Activated T-helper 17 cell treated with anti-CD3 and anti-CD28 coated beads, Interleukin-2, amount 50 U/mL, for 72 hours (primary cell): ENCODE measurements around the gene COL10A1. TPM values are rescaled to one million over a fixed set of nuclear protein-coding genes. Genes with fewer than 3 reads are reported as not detected.

ENCODE experiments used
- ATAC-seq: fragments of 150-1000 bp; cut with Tn5 transposase; replicated peaks from 2 replicates; pipeline ENCODE4 v1.10.0; 2021; ENCODE audit warnings: mild to moderate bottlenecking, moderate library complexity
- H3K27ac Mint-ChIP-seq: one replicate; pipeline ENCODE4 v1.8.0; 2022; ENCODE audit warnings: mixed read lengths
- H3K27me3 Mint-ChIP-seq: one replicate; pipeline ENCODE4 v1.8.0; 2022; ENCODE audit warnings: mixed read lengths
- H3K36me3 Mint-ChIP-seq: one replicate; pipeline ENCODE4 v1.8.0; 2022; ENCODE audit warnings: low read depth, mild to moderate bottlenecking, mixed read lengths
- H3K4me1 Mint-ChIP-seq: one replicate; pipeline ENCODE4 v1.8.0; 2022; ENCODE audit warnings: mixed read lengths
- H3K4me3 Mint-ChIP-seq: one replicate; pipeline ENCODE4 v1.8.0; 2022; ENCODE audit warnings: mild to moderate bottlenecking, mixed read lengths
- H3K9me3 Mint-ChIP-seq: one replicate; pipeline ENCODE4 v1.8.0; 2022; ENCODE audit warnings: mixed read lengths
- total RNA-seq, 2 donors: library from RNA; stranded (reverse); gene quantifications; one replicate each; pipeline ENCODE4 v1.2.3, GENCODE V29; 2022

The COL10A1 gene
- total RNA-seq = not detected

- Mint-ChIP-seq H3K27ac (no peak within 1 kb of the TSS), H3K27me3 (no peaks in the 10 kb centered on the region), H3K9me3 (no peaks in the 10 kb centered on the region), H3K4me1 (peaks cover 10% of the 10 kb centered on the region), H3K36me3 (peaks cover 9% of the 10 kb centered on the region), H3K4me3 (no peak within 1 kb of the TSS)
- ATAC-seq = no peak
Observed at GRCh38 chr6:116126032-116126431, at the start of gene COL10A1. TSS of gene COL10A1 (minus strand) at chr6:116126132. CDS start at chr6:116125492, 640 bp downstream.

GRCh38 chr6:116175344-116175743 is 49.4 kb upstream of the COL10A1 start:
- ATAC-seq = no peak
- Mint-ChIP-seq H3K4me3 (no peak overlapping the region), H3K27ac (no peak overlapping the region)

GRCh38 chr6:116173928-116174327 is 48.0 kb upstream of the COL10A1 start:
- no peaks in the 10 kb centered on the region for H3K4me1 Mint-ChIP-seq
- no peak overlapping the region for H3K27ac Mint-ChIP-seq
- no peak overlapping the region for H3K4me3 Mint-ChIP-seq
- H3K27me3 Mint-ChIP-seq = no peaks in the 10 kb centered on the region
- H3K9me3 Mint-ChIP-seq = peaks cover 6% of the 10 kb centered on the region
- ATAC-seq = no peak
- H3K36me3 Mint-ChIP-seq = peaks cover 20% of the 10 kb centered on the region

More at GRCh38 chr6:116175344-116175743, 49.4 kb upstream of the COL10A1 start:
- Mint-ChIP-seq H3K4me1 (no peaks in the 10 kb centered on the region), H3K9me3 (peaks cover 6% of the 10 kb centered on the region), H3K27me3 (no peaks in the 10 kb centered on the region), H3K36me3 (peaks cover 20% of the 10 kb centered on the region)

GRCh38 chr6:116170358-116171057 is 44.6 kb upstream of the COL10A1 start:
- no peak overlapping the region for H3K4me3 Mint-ChIP-seq
- H3K27ac Mint-ChIP-seq = no peak overlapping the region
- H3K27me3 Mint-ChIP-seq = no peaks in the 10 kb centered on the region
- peaks cover 21% of the 10 kb centered on the region for H3K36me3 Mint-ChIP-seq
- ATAC-seq = no peak
- H3K9me3 Mint-ChIP-seq = peaks cover 3% of the 10 kb centered on the region
- no peaks in the 10 kb centered on the region for H3K4me1 Mint-ChIP-seq

- Mint-ChIP-seq H3K27me3 (no peaks in the 10 kb centered on the region), H3K4me1 (no peaks in the 10 kb centered on the region), H3K9me3 (no peaks in the 10 kb centered on the region), H3K36me3 (peaks cover 17% of the 10 kb centered on the region), H3K27ac (no peak overlapping the region), H3K4me3 (no peak overlapping the region)
- ATAC-seq = no peak
Observed at GRCh38 chr6:116169880-116170279, 43.9 kb upstream of the COL10A1 start.

- Mint-ChIP-seq H3K9me3 (peaks cover 6% of the 10 kb centered on the region), H3K4me1 (no peaks in the 10 kb centered on the region), H3K4me3 (no peak overlapping the region), H3K36me3 (peaks cover 5% of the 10 kb centered on the region), H3K27ac (no peak overlapping the region), H3K27me3 (no peaks in the 10 kb centered on the region)
- no peak for ATAC-seq
Observed at GRCh38 chr6:116168148-116168547, 42.2 kb upstream of the COL10A1 start.

GRCh38 chr6:116166369-116166768 is 40.4 kb upstream of the COL10A1 start:
- Mint-ChIP-seq H3K9me3 (peaks cover 7% of the 10 kb centered on the region), H3K4me1 (no peaks in the 10 kb centered on the region), H3K27ac (no peak overlapping the region), H3K27me3 (no peaks in the 10 kb centered on the region), H3K4me3 (no peak overlapping the region), H3K36me3 (peaks cover 5% of the 10 kb centered on the region)
- ATAC-seq = no peak

- Mint-ChIP-seq H3K27me3 (no peaks in the 10 kb centered on the region), H3K4me3 (no peak overlapping the region), H3K36me3 (peaks cover 7% of the 10 kb centered on the region), H3K27ac (no peak overlapping the region), H3K9me3 (peaks cover 7% of the 10 kb centered on the region), H3K4me1 (no peaks in the 10 kb centered on the region)
- no peak for ATAC-seq
Observed at GRCh38 chr6:116165596-116165995, 39.7 kb upstream of the COL10A1 start.

- ATAC-seq = no peak
- Mint-ChIP-seq H3K36me3 (peaks cover 22% of the 10 kb centered on the region), H3K27ac (no peak overlapping the region), H3K4me3 (no peak overlapping the region), H3K9me3 (peaks cover 7% of the 10 kb centered on the region), H3K27me3 (no peaks in the 10 kb centered on the region), H3K4me1 (no peaks in the 10 kb centered on the region)
Observed at GRCh38 chr6:116159782-116160524, 34.0 kb upstream of the COL10A1 start.

- H3K4me1 Mint-ChIP-seq = no peaks in the 10 kb centered on the region
Observed at GRCh38 chr6:116158641-116159040, 32.7 kb upstream of the COL10A1 start.

GRCh38 chr6:116157391-116157790 is 31.5 kb upstream of the COL10A1 start:
- H3K4me3 Mint-ChIP-seq = no peak overlapping the region
- no peak overlapping the region for H3K27ac Mint-ChIP-seq
- H3K27me3 Mint-ChIP-seq = no peaks in the 10 kb centered on the region

More at GRCh38 chr6:116158641-116159040, 32.7 kb upstream of the COL10A1 start:
- H3K27me3 Mint-ChIP-seq = no peaks in the 10 kb centered on the region
- H3K4me3 Mint-ChIP-seq = no peak overlapping the region
- H3K9me3 Mint-ChIP-seq = peaks cover 6% of the 10 kb centered on the region
- ATAC-seq = no peak
- H3K27ac Mint-ChIP-seq = no peak overlapping the region
- peaks cover 22% of the 10 kb centered on the region for H3K36me3 Mint-ChIP-seq

GRCh38 chr6:116156405-116157326 is 30.7 kb upstream of the COL10A1 start:
- Mint-ChIP-seq H3K4me1 (no peaks in the 10 kb centered on the region), H3K27me3 (no peaks in the 10 kb centered on the region), H3K9me3 (no peaks in the 10 kb centered on the region), H3K27ac (no peak overlapping the region), H3K4me3 (no peak overlapping the region), H3K36me3 (peaks cover 22% of the 10 kb centered on the region)
- ATAC-seq = no peak

More at GRCh38 chr6:116157391-116157790, 31.5 kb upstream of the COL10A1 start:
- no peak for ATAC-seq
- peaks cover 22% of the 10 kb centered on the region for H3K36me3 Mint-ChIP-seq
- no peaks in the 10 kb centered on the region for H3K4me1 Mint-ChIP-seq
- H3K9me3 Mint-ChIP-seq = no peaks in the 10 kb centered on the region

GRCh38 chr6:116154887-116155286 is 29.0 kb upstream of the COL10A1 start:
- no peaks in the 10 kb centered on the region for H3K27me3 Mint-ChIP-seq
- no peaks in the 10 kb centered on the region for H3K4me1 Mint-ChIP-seq
- ATAC-seq = no peak
- H3K9me3 Mint-ChIP-seq = no peaks in the 10 kb centered on the region
- peaks cover 14% of the 10 kb centered on the region for H3K36me3 Mint-ChIP-seq
- H3K27ac Mint-ChIP-seq = no peak overlapping the region
- no peak overlapping the region for H3K4me3 Mint-ChIP-seq

GRCh38 chr6:116152620-116153019 is 26.7 kb upstream of the COL10A1 start:
- no peak overlapping the region for H3K4me3 Mint-ChIP-seq
- ATAC-seq = no peak
- H3K27me3 Mint-ChIP-seq = no peaks in the 10 kb centered on the region
- no peak overlapping the region for H3K27ac Mint-ChIP-seq
- H3K9me3 Mint-ChIP-seq = no peaks in the 10 kb centered on the region
- peaks cover 7% of the 10 kb centered on the region for H3K36me3 Mint-ChIP-seq
- no peaks in the 10 kb centered on the region for H3K4me1 Mint-ChIP-seq
